Measurements from ENCODE around the gene NXNL2.
A peak's percentile ranks its signal among the peaks of the same experiment; 100 is the strongest.

NXNL2 gene
- total RNA-seq, result 0 to 1.3 (median 0) reads per million in 17 experiments

- peak in 1 of 4 experiments; percentile 22 for DNase-seq
Measured at GRCh38 chr9:88534456-88535225, at the start of gene NXNL2. NXNL2 (plus strand) TSS chr9:88535178; CDS start chr9:88535435, 257 bp downstream.

GRCh38 chr9:88488166-88488565 is 46.8 kb upstream of the NXNL2 start:
- no peak for DNase-seq

- DNase-seq, result no peak
Measured at GRCh38 chr9:88494983-88495721, 39.8 kb upstream of the NXNL2 start.

- no peak for DNase-seq
Measured at GRCh38 chr9:88497224-88497623, 37.8 kb upstream of the NXNL2 start.

GRCh38 chr9:88498880-88499279 is 36.1 kb upstream of the NXNL2 start:
- DNase-seq, result no peak

- DNase-seq, result no peak
Measured at GRCh38 chr9:88501086-88501485, 33.9 kb upstream of the NXNL2 start.

GRCh38 chr9:88502552-88503034 is 32.4 kb upstream of the NXNL2 start:
- DNase-seq, result no peak

GRCh38 chr9:88503081-88503844 is 31.7 kb upstream of the NXNL2 start:
- no peak for DNase-seq

GRCh38 chr9:88503845-88504764 is 30.9 kb upstream of the NXNL2 start:
- no peak for DNase-seq

GRCh38 chr9:88508326-88508725 is 26.7 kb upstream of the NXNL2 start:
- no peak for DNase-seq

GRCh38 chr9:88511906-88512305 is 23.1 kb upstream of the NXNL2 start:
- no peak for DNase-seq

- DNase-seq, result no peak
Measured at GRCh38 chr9:88514247-88514646, 20.7 kb upstream of the NXNL2 start.

- peak; percentile 73 to 88 (median 84) for DNase-seq
Measured at GRCh38 chr9:88521308-88521707, 13.7 kb upstream of the NXNL2 start.

- DNase-seq, result no peak
Measured at GRCh38 chr9:88522360-88522759, 12.6 kb upstream of the NXNL2 start.

GRCh38 chr9:88523056-88523455 is 11.9 kb upstream of the NXNL2 start:
- no peak for DNase-seq

- no peak for DNase-seq
Measured at GRCh38 chr9:88524911-88525310, 10.1 kb upstream of the NXNL2 start.

GRCh38 chr9:88527618-88528017 is 7.4 kb upstream of the NXNL2 start:
- no peak for DNase-seq

- DNase-seq, result no peak
Measured at GRCh38 chr9:88528080-88528790, 6.7 kb upstream of the NXNL2 start.

GRCh38 chr9:88529496-88529895 is 5.5 kb upstream of the NXNL2 start:
- no peak for DNase-seq

GRCh38 chr9:88530051-88530450 is 4.9 kb upstream of the NXNL2 start:
- peak in 3 of 4 experiments; percentile 22 to 30 (median 27) for DNase-seq

Data from suppressor macrophage (primary cell).